RWPE2 (cell line): Measurements from ENCODE around the gene FAM120B.

Experiments used
- ATAC-seq: fragments of 200-7000 bp; cut with Tn5 transposase; 3 replicates; pipeline ENCODE4 v1.9.1; 2021; ENCODE audit warnings: low read depth
- DNase-seq: peaks from one replicate; pipeline ENCODE4 v3.0.0-alpha.2; 2020; ENCODE audit warnings: low spot score
- H3K27ac ChIP-seq: fragments of 450-650 bp; 2 replicates; pipeline ENCODE4 v1.5.1; 2017; ENCODE audit warnings: mild to moderate bottlenecking; ENCODE audit not compliant: poor library complexity, severe bottlenecking
- H3K27me3 ChIP-seq: fragments of 250-450 bp; sonication (Bioruptor Pico); 2 replicates; pipeline ENCODE4 v1.5.1; 2021; ENCODE audit warnings: mild to moderate bottlenecking, moderate library complexity; ENCODE audit not compliant: insufficient read depth, poor library complexity, severe bottlenecking
- H3K36me3 ChIP-seq: fragments of 250-450 bp; sonication (Bioruptor Pico); 2 replicates; pipeline ENCODE4 v1.5.1; 2020; ENCODE audit warnings: low read depth, mild to moderate bottlenecking, moderate library complexity
- H3K4me1 ChIP-seq: fragments of 250-450 bp; sonication (Bioruptor Pico); 2 replicates; pipeline ENCODE4 v1.5.1; 2021; ENCODE audit warnings: mild to moderate bottlenecking, moderate library complexity; ENCODE audit not compliant: insufficient read depth, poor library complexity, severe bottlenecking
- H3K4me3 ChIP-seq: fragments of 250-450 bp; sonication (Bioruptor Pico); 2 replicates; pipeline ENCODE4 v1.5.1; 2021; ENCODE audit warnings: mild to moderate bottlenecking, moderate library complexity; ENCODE audit not compliant: severe bottlenecking
- H3K9me3 ChIP-seq: fragments of 250-450 bp; sonication (Bioruptor Pico); 2 replicates; pipeline ENCODE4 v1.5.1; 2021; ENCODE audit warnings: mild to moderate bottlenecking, moderate library complexity; ENCODE audit not compliant: severe bottlenecking
- TF ChIP-seq, protein P1 (sequence below): fragments of 450-650 bp; IDR thresholded peaks from one replicate; pipeline ENCODE4 v1.5.1; 2017; ENCODE audit warnings: mild to moderate bottlenecking, moderate library complexity; ENCODE audit not compliant: poor library complexity, severe bottlenecking

The FAM120B gene

DNA sequence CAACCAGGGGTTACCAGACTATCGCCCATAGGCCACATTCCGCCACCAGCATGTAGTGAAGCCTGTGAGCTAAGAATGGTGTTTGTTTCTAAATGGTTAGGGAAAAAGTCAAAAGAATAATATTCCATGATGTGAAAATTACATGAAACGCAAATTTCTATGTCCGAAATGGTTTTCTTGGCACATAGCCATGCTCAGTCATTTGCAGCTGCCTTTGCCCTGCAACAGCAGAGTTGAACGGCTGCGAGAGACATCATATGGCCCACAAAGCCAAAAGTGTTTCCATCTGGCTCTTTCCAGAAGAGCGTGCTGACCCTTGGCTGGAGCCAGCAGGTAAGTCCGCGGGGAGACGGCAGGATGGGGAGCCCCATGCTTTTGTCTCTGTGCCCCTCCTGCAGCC, 60.7 kb downstream of the FAM120B start:
- Histone ChIP-seq H3K9me3 (no peaks in the 10 kb centered on the region), H3K4me1 (no peaks in the 10 kb centered on the region), H3K36me3 (peaks cover 17% of the 10 kb centered on the region), H3K27me3 (no peaks in the 10 kb centered on the region), H3K4me3 (no peak overlapping the region), H3K27ac (no peak overlapping the region)
- TF ChIP-seq, protein P1, sequence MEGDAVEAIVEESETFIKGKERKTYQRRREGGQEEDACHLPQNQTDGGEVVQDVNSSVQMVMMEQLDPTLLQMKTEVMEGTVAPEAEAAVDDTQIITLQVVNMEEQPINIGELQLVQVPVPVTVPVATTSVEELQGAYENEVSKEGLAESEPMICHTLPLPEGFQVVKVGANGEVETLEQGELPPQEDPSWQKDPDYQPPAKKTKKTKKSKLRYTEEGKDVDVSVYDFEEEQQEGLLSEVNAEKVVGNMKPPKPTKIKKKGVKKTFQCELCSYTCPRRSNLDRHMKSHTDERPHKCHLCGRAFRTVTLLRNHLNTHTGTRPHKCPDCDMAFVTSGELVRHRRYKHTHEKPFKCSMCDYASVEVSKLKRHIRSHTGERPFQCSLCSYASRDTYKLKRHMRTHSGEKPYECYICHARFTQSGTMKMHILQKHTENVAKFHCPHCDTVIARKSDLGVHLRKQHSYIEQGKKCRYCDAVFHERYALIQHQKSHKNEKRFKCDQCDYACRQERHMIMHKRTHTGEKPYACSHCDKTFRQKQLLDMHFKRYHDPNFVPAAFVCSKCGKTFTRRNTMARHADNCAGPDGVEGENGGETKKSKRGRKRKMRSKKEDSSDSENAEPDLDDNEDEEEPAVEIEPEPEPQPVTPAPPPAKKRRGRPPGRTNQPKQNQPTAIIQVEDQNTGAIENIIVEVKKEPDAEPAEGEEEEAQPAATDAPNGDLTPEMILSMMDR: no peak
- ATAC-seq (no peak), DNase-seq (no peak)

DNA sequence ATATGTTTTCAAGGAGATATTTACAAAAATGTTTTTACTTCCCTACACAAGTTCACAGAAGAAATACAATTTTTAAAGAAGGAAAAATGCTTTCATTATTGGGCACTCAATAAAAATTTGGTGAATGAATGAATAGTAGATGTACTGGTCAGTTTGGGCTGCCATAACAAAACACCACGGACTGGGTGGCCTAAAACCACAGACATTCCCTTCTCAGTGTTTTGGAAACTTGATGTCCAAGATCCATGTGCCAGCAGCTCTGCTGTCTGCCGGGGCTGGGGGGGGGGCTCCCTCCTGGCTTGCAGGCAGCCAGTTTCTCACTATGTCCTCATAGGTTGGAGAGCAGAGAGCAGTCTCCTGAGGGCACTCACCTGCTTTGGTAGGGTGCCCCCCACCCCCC, 62.0 kb downstream of the FAM120B start:
- ATAC-seq (no peak), DNase-seq (no peak)
- H3K4me1 ChIP-seq: no peaks in the 10 kb centered on the region
- TF ChIP-seq, protein P1: no peak
- H3K36me3 ChIP-seq: peaks cover 17% of the 10 kb centered on the region
- H3K27me3 ChIP-seq: no peaks in the 10 kb centered on the region
- no peak overlapping the region for H3K4me3 ChIP-seq
- no peak overlapping the region for H3K27ac ChIP-seq
- no peaks in the 10 kb centered on the region for H3K9me3 ChIP-seq

DNA sequence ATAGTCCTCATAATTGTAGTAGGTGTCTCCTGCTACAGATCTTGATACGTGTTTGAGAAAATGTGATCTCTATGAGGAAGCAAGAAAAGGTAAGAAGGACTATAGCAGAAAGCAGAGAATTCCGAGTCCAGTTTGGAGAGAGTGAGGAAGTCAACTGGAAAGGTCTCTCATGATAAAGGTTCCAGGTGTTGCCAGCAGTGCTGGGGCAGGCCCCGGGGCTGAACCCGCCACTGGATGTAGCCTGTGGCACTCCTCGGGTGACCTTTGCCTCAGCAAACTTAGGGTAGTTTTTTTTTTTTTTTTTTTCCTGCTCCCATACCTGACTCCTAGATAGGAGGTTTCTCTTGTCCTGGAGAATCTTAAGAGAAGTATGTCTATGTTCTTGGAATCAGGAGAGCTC, 62.8 kb downstream of the FAM120B start:
- ATAC-seq (no peak), DNase-seq (no peak)
- Histone ChIP-seq H3K36me3 (peaks cover 14% of the 10 kb centered on the region), H3K27ac (no peak overlapping the region), H3K9me3 (no peaks in the 10 kb centered on the region), H3K4me1 (no peaks in the 10 kb centered on the region), H3K4me3 (no peak overlapping the region), H3K27me3 (no peaks in the 10 kb centered on the region)
- TF ChIP-seq, protein P1: no peak

DNA sequence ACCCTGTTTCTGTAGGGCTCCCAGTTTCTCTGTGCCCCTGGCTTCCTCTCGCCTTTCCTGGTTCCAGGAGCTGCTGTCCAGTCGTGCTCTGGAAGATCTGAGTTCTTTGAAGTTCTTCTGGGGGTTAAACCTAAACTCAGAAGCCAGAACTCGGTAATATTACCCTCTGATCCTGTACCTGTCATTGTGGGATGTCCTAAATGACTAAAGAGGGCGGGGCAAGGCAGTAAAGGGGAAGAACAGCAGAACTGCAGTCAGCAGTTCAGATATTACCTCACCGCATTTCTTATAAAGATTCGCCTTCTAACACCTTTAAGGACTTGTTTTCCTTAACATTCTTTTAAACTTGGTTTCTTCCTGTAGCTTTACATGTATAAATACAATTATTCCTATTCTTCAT, 63.9 kb downstream of the FAM120B start:
- Histone ChIP-seq H3K27ac (no peak overlapping the region), H3K9me3 (no peaks in the 10 kb centered on the region), H3K36me3 (peaks cover 12% of the 10 kb centered on the region), H3K4me3 (no peak overlapping the region), H3K4me1 (no peaks in the 10 kb centered on the region), H3K27me3 (no peaks in the 10 kb centered on the region)
- no peak; the same call in 2 of the 3 replicates for ATAC-seq
- TF ChIP-seq, protein P1: no peak
- no peak for DNase-seq

DNA sequence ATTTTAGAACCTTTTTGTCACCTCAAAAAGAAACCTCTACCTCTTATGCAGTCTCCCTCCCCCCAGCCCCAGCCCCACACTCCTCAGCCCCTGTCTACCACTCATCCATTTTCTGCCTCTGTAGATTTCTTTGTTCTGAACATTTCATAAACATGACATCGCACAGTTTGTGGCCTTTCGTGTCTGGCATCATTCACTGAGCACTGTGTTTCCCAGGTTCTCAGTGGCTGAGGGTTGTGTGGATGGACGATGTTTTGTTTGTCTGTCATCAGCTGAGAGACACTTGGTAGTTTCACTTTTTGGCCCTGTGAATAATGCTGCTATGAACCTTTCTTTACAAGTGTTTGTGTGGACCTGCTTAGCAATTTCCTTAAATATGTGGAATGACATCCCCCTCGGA, 64.5 kb downstream of the FAM120B start:
- no peak for ATAC-seq
- Histone ChIP-seq H3K4me1 (no peaks in the 10 kb centered on the region), H3K4me3 (no peak overlapping the region), H3K9me3 (no peaks in the 10 kb centered on the region), H3K27ac (no peak overlapping the region), H3K27me3 (no peaks in the 10 kb centered on the region), H3K36me3 (peaks cover 16% of the 10 kb centered on the region)
- DNase-seq: no peak
- TF ChIP-seq, protein P1: no peak
